CD14-positive monocyte (primary cell): ENCODE results near the gene DAB2IP. TPM values are rescaled to one million over a fixed set of nuclear protein-coding genes. Genes with fewer than 3 reads are reported as not detected.

Source experiments
- DNase-seq, 3 donors: peaks; one replicate each; pipeline ENCODE4 v3.0.0-alpha.2; 2011 to 2022
- H2AFZ ChIP-seq: 2 replicates; pipeline ENCODE4 v1.6.0; 2012; ENCODE audit warnings: mild to moderate bottlenecking, low read depth, low read length, inconsistent platforms; ENCODE audit not compliant: insufficient read depth, poor library complexity, severe bottlenecking
- H3K27ac ChIP-seq, 2 donors: 1 replicate in 1 of 2; 2 replicates in 1 of 2; pipeline ENCODE4 v1.5.1; 2012 to 2013; ENCODE audit warnings: low read length in 2 of 2, control low read depth in 1 of 2, inconsistent platforms in 1 of 2, low read depth in 1 of 2, mild to moderate bottlenecking in 1 of 2
- H3K27me3 ChIP-seq, 2 donors: one replicate each; pipeline versions ENCODE4 v1.6.0 to v1.6.1; 2011 to 2013; ENCODE audit warnings: low read length in 2 of 2; ENCODE audit not compliant: control insufficient read depth in 2 of 2, insufficient read depth in 2 of 2
- H3K36me3 ChIP-seq, 2 donors: replicated peaks in 1 of 2; 1 replicate in 1 of 2; 2 replicates in 1 of 2; pipeline versions ENCODE4 v1.5.1 to v1.6.1; 2012 to 2013; ENCODE audit warnings: low read length in 2 of 2, control low read depth in 1 of 2, inconsistent platforms in 1 of 2, mild to moderate bottlenecking in 1 of 2; ENCODE audit not compliant: insufficient read depth in 2 of 2, control insufficient read depth in 1 of 2
- H3K4me1 ChIP-seq, 2 donors: 1 replicate in 1 of 2; 2 replicates in 1 of 2; pipeline versions ENCODE4 v1.5.1 to v1.6.1; 2012 to 2013; ENCODE audit warnings: low read length in 2 of 2, control low read depth in 1 of 2, inconsistent platforms in 1 of 2, mild to moderate bottlenecking in 1 of 2, moderate library complexity in 1 of 2; ENCODE audit not compliant: insufficient read depth in 2 of 2, control insufficient read depth in 1 of 2
- H3K4me2 ChIP-seq: replicated peaks from 2 replicates; pipeline ENCODE3; 2012; ENCODE audit warnings: low read length, moderate library complexity, mild to moderate bottlenecking; ENCODE audit not compliant: poor library complexity, severe bottlenecking; ENCODE audit errors: extremely low read depth
- H3K4me3 ChIP-seq, 3 experiments: fragments of 200-600 bp in 1 of 3; sonication (generic) in 1 of 3; replicated peaks in 1 of 3; 1 replicate in 2 of 3; 2 replicates in 1 of 3; pipeline ENCODE4 v1.5.1; 2011 to 2013; ENCODE audit warnings: low read length in 3 of 3, mild to moderate bottlenecking in 3 of 3, control low read depth in 2 of 3, low read depth in 2 of 3, inconsistent platforms in 1 of 3, moderate library complexity in 1 of 3
- H3K79me2 ChIP-seq: 2 replicates; pipeline ENCODE4 v1.6.0; 2012; ENCODE audit warnings: mild to moderate bottlenecking, control low read depth, inconsistent platforms, low read length, moderate library complexity; ENCODE audit not compliant: insufficient read depth
- H3K9ac ChIP-seq: 2 replicates; pipeline ENCODE4 v1.6.0; 2017; ENCODE audit warnings: low read length, mild to moderate bottlenecking; ENCODE audit not compliant: insufficient read depth, poor library complexity, severe bottlenecking
- H3K9me3 ChIP-seq, 2 donors: replicated peaks in 1 of 2; 1 replicate in 1 of 2; 2 replicates in 1 of 2; pipeline versions ENCODE4 v1.5.1 to v1.6.1; 2012 to 2013; ENCODE audit warnings: low read length in 2 of 2, control low read depth in 1 of 2; ENCODE audit not compliant: control insufficient read depth in 1 of 2, insufficient read depth in 1 of 2
- H4K20me1 ChIP-seq: 2 replicates; pipeline ENCODE4 v1.6.0; 2012; ENCODE audit warnings: mild to moderate bottlenecking, low read length, control low read depth, moderate library complexity; ENCODE audit not compliant: insufficient read depth
- H3K27ac Mint-ChIP-seq, 7 donors: one replicate each; pipeline ENCODE4 v1.8.0; 2020; ENCODE audit warnings: mild to moderate bottlenecking in 7 of 7, mixed read lengths in 7 of 7, moderate library complexity in 6 of 7, inconsistent platforms in 2 of 7
- H3K27me3 Mint-ChIP-seq, 3 donors: one replicate each; pipeline ENCODE4 v1.8.0; 2021 to 2022; ENCODE audit warnings: low read depth in 3 of 3, mild to moderate bottlenecking in 3 of 3, mixed read lengths in 3 of 3, moderate library complexity in 3 of 3, inconsistent platforms in 1 of 3
- H3K36me3 Mint-ChIP-seq, 2 donors: one replicate each; pipeline ENCODE4 v1.8.0; 2020; ENCODE audit warnings: mixed read lengths in 2 of 2, inconsistent platforms in 1 of 2, mild to moderate bottlenecking in 1 of 2
- H3K4me1 Mint-ChIP-seq: one replicate; pipeline ENCODE4 v1.8.0; 2020; ENCODE audit warnings: mild to moderate bottlenecking, mixed read lengths
- H3K4me3 Mint-ChIP-seq, 2 donors: one replicate each; pipeline ENCODE4 v1.8.0; 2020; ENCODE audit warnings: mild to moderate bottlenecking in 2 of 2, mixed read lengths in 2 of 2, moderate library complexity in 1 of 2
- H3K9me3 Mint-ChIP-seq, 7 donors: one replicate each; pipeline ENCODE4 v1.8.0; 2020 to 2022; ENCODE audit warnings: mixed read lengths in 7 of 7, mild to moderate bottlenecking in 6 of 7, moderate library complexity in 6 of 7, inconsistent platforms in 2 of 7
- WGBS: methylation state at CpG from one replicate; pipeline ENCODE4 v1.1.5; 2013; ENCODE audit warnings: missing lambda C conversion rate; ENCODE audit not compliant: insufficient coverage; 5-methylcytosine and 5-hydroxymethylcytosine counted together
- intact Hi-C, 2 donors: fragments of 100-400 bp; cut with micrococcal nuclease; formaldehyde crosslinking; loops; one replicate each; pipeline versions ENCODE4 v1.15.0 to v1.15.1; 2023
- polyA plus RNA-seq, 3 donors: library from polyadenylated mRNA; depleted of rRNA in 1 of 3; unstranded in 2 of 3; stranded (reverse) in 1 of 3; fragments of 300-500 nt in 2 of 3; fragments of >200 nt in 1 of 3; fragmentation: Illumina TruSeq in 2 of 3; gene quantifications; 1 replicate in 2 of 3; 2 replicates in 1 of 3; pipeline ENCODE4 v1.2.3, GENCODE V29; 2012 to 2021
- TF ChIP-seq, protein P1 (sequence below): fragments of 200-600 bp; IDR thresholded peaks from one replicate; pipeline ENCODE4 v1.8.0; 2022; ENCODE audit warnings: antibody characterized with exemption, mild to moderate bottlenecking

Gene DAB2IP
- polyA plus RNA-seq, 3 donors: 0.13 TPM; not detected in 2

DNA sequence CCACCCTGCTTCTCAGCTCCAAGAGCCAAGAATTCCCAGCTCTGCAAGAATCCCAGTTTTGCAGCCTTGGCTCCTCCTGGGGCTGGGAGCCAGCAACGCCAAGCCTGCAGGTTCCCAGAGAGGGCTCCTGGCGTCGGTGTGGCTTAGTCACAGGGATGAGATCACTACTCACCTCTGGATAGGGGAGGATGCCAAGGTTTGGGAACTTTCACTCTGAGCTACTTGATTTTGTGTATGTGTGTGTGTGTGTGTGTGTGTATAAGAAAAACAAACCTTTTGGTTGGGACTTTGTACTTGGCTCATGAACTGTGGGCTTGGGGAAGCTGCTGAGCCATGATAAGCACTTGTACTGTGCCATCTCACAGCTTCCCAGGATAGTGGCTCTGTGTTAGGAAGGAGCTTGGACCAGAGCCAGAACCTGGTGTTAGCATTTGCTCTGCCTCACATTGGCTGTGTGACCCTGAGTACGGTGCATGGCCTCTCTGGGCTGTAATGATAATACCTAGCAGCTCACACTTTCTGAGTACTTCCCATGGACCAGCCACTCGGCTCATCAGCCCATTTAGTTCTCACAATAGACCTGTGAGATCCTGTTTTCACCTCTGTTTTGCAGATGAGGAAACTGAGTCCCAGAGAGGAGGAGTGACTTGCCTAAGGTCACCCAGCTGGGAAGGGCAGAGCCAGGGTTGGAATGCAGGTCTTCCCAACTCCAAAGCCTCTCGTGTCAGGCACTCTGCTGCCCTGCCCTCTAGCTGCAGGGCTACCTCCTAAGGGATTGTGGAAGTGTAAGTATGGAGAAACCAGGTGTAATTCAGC is 41.4 kb upstream of the DAB2IP start:
- intact Hi-C loops: loop anchor here in 1 of 2 donors (10.0 kb wide), 1 partner anchor 55 kb away; no protein-coding TSS in a partner anchor
- no peak overlapping the region for H3K4me2 ChIP-seq

GRCh38 chr9:121610638-121610953 is 40.8 kb upstream of the DAB2IP start:
- Histone ChIP-seq H3K9me3 (no peaks in the 10 kb centered on the region), H2AFZ (no peak overlapping the region), H3K4me3 (no peak overlapping the region), H4K20me1 (no peaks in the 10 kb centered on the region), H3K27me3 (peaks cover 0 to 26% of the 10 kb centered on the region in 2 donors), H3K9ac (no peak overlapping the region), H3K79me2 (no peaks in the 10 kb centered on the region), H3K36me3 (no peaks in the 10 kb centered on the region), H3K27ac (no peak overlapping the region), H3K4me2 (no peak overlapping the region), H3K4me1 (peaks cover 20 to 29% of the 10 kb centered on the region in 2 donors)
- TF ChIP-seq, protein P1, sequence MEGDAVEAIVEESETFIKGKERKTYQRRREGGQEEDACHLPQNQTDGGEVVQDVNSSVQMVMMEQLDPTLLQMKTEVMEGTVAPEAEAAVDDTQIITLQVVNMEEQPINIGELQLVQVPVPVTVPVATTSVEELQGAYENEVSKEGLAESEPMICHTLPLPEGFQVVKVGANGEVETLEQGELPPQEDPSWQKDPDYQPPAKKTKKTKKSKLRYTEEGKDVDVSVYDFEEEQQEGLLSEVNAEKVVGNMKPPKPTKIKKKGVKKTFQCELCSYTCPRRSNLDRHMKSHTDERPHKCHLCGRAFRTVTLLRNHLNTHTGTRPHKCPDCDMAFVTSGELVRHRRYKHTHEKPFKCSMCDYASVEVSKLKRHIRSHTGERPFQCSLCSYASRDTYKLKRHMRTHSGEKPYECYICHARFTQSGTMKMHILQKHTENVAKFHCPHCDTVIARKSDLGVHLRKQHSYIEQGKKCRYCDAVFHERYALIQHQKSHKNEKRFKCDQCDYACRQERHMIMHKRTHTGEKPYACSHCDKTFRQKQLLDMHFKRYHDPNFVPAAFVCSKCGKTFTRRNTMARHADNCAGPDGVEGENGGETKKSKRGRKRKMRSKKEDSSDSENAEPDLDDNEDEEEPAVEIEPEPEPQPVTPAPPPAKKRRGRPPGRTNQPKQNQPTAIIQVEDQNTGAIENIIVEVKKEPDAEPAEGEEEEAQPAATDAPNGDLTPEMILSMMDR: no peak
- H3K4me1 Mint-ChIP-seq: peaks cover 26% of the 10 kb centered on the region
- H3K27me3 Mint-ChIP-seq: peaks cover 42 to 68% (median 44%) of the 10 kb centered on the region in 3 donors
- peaks cover 0 to 6% (median under 1%) of the 10 kb centered on the region in 7 donors for H3K9me3 Mint-ChIP-seq
- no peak for DNase-seq
- no peaks in the 10 kb centered on the region for H3K36me3 Mint-ChIP-seq
- no peak overlapping the region for H3K27ac Mint-ChIP-seq
- no CpG with 5 or more reads among the region's 9 CpGs for WGBS
- H3K4me3 Mint-ChIP-seq: peak overlapping the region in 1 of 2 donors; percentile 70
- intact Hi-C loops: no loop called here

More for the DNA sequence above, 41.4 kb upstream of the DAB2IP start:
- H3K27me3 Mint-ChIP-seq: peaks cover 40 to 63% (median 46%) of the 10 kb centered on the region in 3 donors
- H3K4me1 Mint-ChIP-seq: peaks cover 26% of the 10 kb centered on the region
- WGBS: 100% methylated on average over 5 of the region's 6 CpGs
- peaks cover 0 to 6% (median 3%) of the 10 kb centered on the region in 7 donors for H3K9me3 Mint-ChIP-seq
- no peak overlapping the region for H3K9ac ChIP-seq
- H3K4me3 ChIP-seq: no peak overlapping the region
- TF ChIP-seq, protein P1: no peak
- peak overlapping the region in 1 of 7 donors; percentile 35 for H3K27ac Mint-ChIP-seq
- H3K27ac ChIP-seq: no peak overlapping the region
- no peaks in the 10 kb centered on the region for H3K79me2 ChIP-seq
- H2AFZ ChIP-seq: no peak overlapping the region
- H3K36me3 Mint-ChIP-seq: no peaks in the 10 kb centered on the region
- no peaks in the 10 kb centered on the region for H3K9me3 ChIP-seq
- H3K27me3 ChIP-seq: peaks cover 0 to 23% of the 10 kb centered on the region in 2 donors
- peaks cover 20 to 29% of the 10 kb centered on the region in 2 donors for H3K4me1 ChIP-seq
- no peaks in the 10 kb centered on the region for H4K20me1 ChIP-seq
- H3K4me3 Mint-ChIP-seq: peak overlapping the region in 1 of 2 donors; percentile 70
- DNase-seq: no peak
- no peaks in the 10 kb centered on the region for H3K36me3 ChIP-seq
